ENCODE data around the gene CCDC86. TPM values are rescaled to one million over a fixed set of nuclear protein-coding genes. Genes with fewer than 3 reads are reported as not detected.
A peak's percentile ranks its signal among the peaks of the same experiment; 100 is the strongest.

The CCDC86 gene
- total RNA-seq (2012; rRNA removed) (9.5 and 10.3 TPM in 2 replicates), polyA plus RNA-seq (2012; rRNA removed) (34.0 and 38.7 TPM in 2 replicates), Bru-seq, nascent RNA (percentile 51 among the genes with signal in this experiment), BruChase-seq, experiment 1, labeled RNA remaining after a 6-hour chase (percentile 49 among the genes with signal in this experiment), BruChase-seq, experiment 2, labeled RNA remaining after a 2-hour chase (percentile 47 among the genes with signal in this experiment)
- 25.1 and 28.9 TPM in 2 replicates for polyA plus RNA-seq (2012; cell fraction: cytosol; rRNA removed)
- 14.4 and 29.6 TPM in 2 replicates for polyA plus RNA-seq (2012; cell fraction: nucleus; rRNA removed; ENCODE audit: low replicate concordance)
- long read RNA-seq, transcript CCDC86-201 (4 exons, 1,893 nt): major isoform, 32 of 34 reads
- long read RNA-seq, partial matches to known transcripts: 0 of 34 reads
- long read RNA-seq, other reads (novel, unspliced or antisense): 2 of 34 reads

- in situ Hi-C loops (cut with MboI; ENCODE audit: low sequenced_read_pairs) (no loop called here), intact Hi-C loops (cut with micrococcal nuclease) (no loop called here), dilution Hi-C loops (cut with HindIII; ENCODE audit: low sequenced_read_pairs, unreplicated experiment) (no loop called here)
- WGBS, 2 experiments (ENCODE audit: extremely low coverage in 2 of 2, insufficient read length in 1 of 2): 1% methylated on average over 24 of the region's 57 CpGs; no CpG with 5 or more reads in 1 of the 2 experiments
- H3K9ac ChIP-seq (ENCODE audit: low read depth, low read length): peak within 1 kb of the TSS; percentile 70
- H4K20me1 ChIP-seq (ENCODE audit: insufficient read depth, low read length): 0 out of 2 replicates have a peak, but pooled peaks cover 12% of the 10 kb centered on the region
- H2BK20ac ChIP-seq (ENCODE audit: low read depth, low read length): peak within 1 kb of the TSS; percentile 23; the same call in 1 of the 2 replicates
- ChIA-PET POLR2A (ENCODE audit: unreplicated experiment) (no interaction called here), CTCF (interaction anchor here (1.4 to 1.9 kb wide), 2 partner anchors 11 to 45 kb away, joined by 3 to 9 read pairs; no protein-coding TSS in a partner anchor)
- peak within 1 kb of the TSS; percentile 69 for H3K4me3 ChIP-seq (ENCODE audit: insufficient read depth, low read depth, low read length)
- peak within 1 kb of the TSS; percentile 75 for H3K4me2 ChIP-seq (ENCODE audit: low read depth, low read length)
- peak within 1 kb of the TSS; percentile 83 for H3K18ac ChIP-seq (ENCODE audit: low read depth, low read length)
- peaks cover 11% of the 10 kb centered on the region for H3K9me1 ChIP-seq (ENCODE audit: insufficient read depth, low read length)
- peak within 1 kb of the TSS; percentile 82 to 95 for H4K8ac ChIP-seq (ENCODE audit: low read depth in 2 of 2, low read length in 2 of 2)
- peak within 1 kb of the TSS; percentile 53 for H3K14ac ChIP-seq (replicated peaks; ENCODE audit: low read depth, low read length)
- peak within 1 kb of the TSS; percentile 38; the same call in 1 of the 2 replicates for H3K56ac ChIP-seq (ENCODE audit: extremely low read depth, insufficient read depth, low read length)
- H4K91ac ChIP-seq (ENCODE audit: insufficient read depth, low read depth, low read length): peak within 1 kb of the TSS; percentile 63
- H3K36me3 ChIP-seq (ENCODE audit: control insufficient read depth, insufficient read depth, low read length): peaks cover 2% of the 10 kb centered on the region
- H3K4ac ChIP-seq (ENCODE audit: low read depth, low read length): peak within 1 kb of the TSS; percentile 76
- peak; percentile 94 for DNase-seq
- peak within 1 kb of the TSS; percentile 41; the same call in 1 of the 2 replicates for H3K23ac ChIP-seq (ENCODE audit: low read depth, low read length)
- H2AK9ac ChIP-seq (replicated peaks; ENCODE audit: low read depth, low read length, poor library complexity): peak within 1 kb of the TSS; percentile 97
- peaks cover 19 to 48% of the 10 kb centered on the region in 2 experiments for H3K79me1 ChIP-seq (ENCODE audit: low read depth in 1 of 2, low read length in 2 of 2)
- peak within 1 kb of the TSS; percentile 90 for H4K5ac ChIP-seq (ENCODE audit: low read depth, low read length)
- peak within 1 kb of the TSS; percentile 80 for H2BK120ac ChIP-seq (ENCODE audit: low read depth, low read length)
- peak; percentile 90 for ATAC-seq (ENCODE audit: low read depth)
- H3K27me3 ChIP-seq (ENCODE audit: control insufficient read depth, insufficient read depth, low read length): peaks cover 9% of the 10 kb centered on the region
- H2BK5ac ChIP-seq (ENCODE audit: low read depth, low read length, poor library complexity, severe bottlenecking): peak within 1 kb of the TSS; percentile 68
- peaks cover 25% of the 10 kb centered on the region for H3K4me1 ChIP-seq (ENCODE audit: control insufficient read depth, insufficient read depth, low read length)
- H3K27ac ChIP-seq (ENCODE audit: insufficient read depth, low read length): peak within 1 kb of the TSS; percentile 64
- no TSS peak for BruUV-seq (replicated peaks)
- H3K9me3 ChIP-seq (ENCODE audit: control insufficient read depth, insufficient read depth, low read length): no peaks in the 10 kb centered on the region
- peak within 1 kb of the TSS; percentile 98 for H2AFZ ChIP-seq (replicated peaks; ENCODE audit: low read length, poor library complexity)
- peak within 1 kb of the TSS; percentile 71 for H2AK5ac ChIP-seq (ENCODE audit: low read depth, low read length)
- peak within 1 kb of the TSS; percentile 31; the same call in 1 of the 3 replicates for H2BK15ac ChIP-seq (ENCODE audit: low read depth, low read length)
- peak; percentile 60; the same call in 1 of the 2 replicates for TF ChIP-seq POLR2A (IDR thresholded peaks at IDR 0.05; ENCODE audit: low read depth, low read length)
- no peak for TF ChIP-seq RFX5 (IDR thresholded peaks at IDR 0.05; ENCODE audit: low read depth, low read length)
- TF ChIP-seq ELK1 (IDR thresholded peaks at IDR 0.05; ENCODE audit: borderline replicate concordance, low read depth, low read length): no peak
- 0 out of 2 replicates have a peak, but pooled peaks have one; percentile 10 for TF ChIP-seq CEBPB (IDR thresholded peaks at IDR 0.05; ENCODE audit: low read depth, low read length)
- no peak for TF ChIP-seq SMC3 (IDR thresholded peaks at IDR 0.05; ENCODE audit: low read depth, low read length)
- peak; percentile 100 for TF ChIP-seq BHLHE40 (IDR thresholded peaks at IDR 0.05; ENCODE audit: low read depth, low read length)
- no peak for TF ChIP-seq CHD1 (IDR thresholded peaks at IDR 0.05; ENCODE audit: low read depth, low read length)
- TF ChIP-seq FOS (IDR thresholded peaks at IDR 0.05; ENCODE audit: low read depth, low read length): peak; percentile 47; the same call in 1 of the 2 replicates
- TF ChIP-seq MXI1 (IDR thresholded peaks at IDR 0.05; ENCODE audit: borderline replicate concordance, low read depth, low read length): peak; percentile 100
- no peak for TF ChIP-seq MAFK (IDR thresholded peaks at IDR 0.05; ENCODE audit: low read depth, low read length)
- no peak for TF ChIP-seq CTCF (conservative IDR thresholded peaks at IDR 0.05; ENCODE audit: low read depth, low read length)
- 0 out of 2 replicates have a peak, but pooled peaks have one; percentile 19 for TF ChIP-seq NFE2L2 (IDR thresholded peaks at IDR 0.05; ENCODE audit: low read depth, low read length)
- no peak for TF ChIP-seq RAD21 (IDR thresholded peaks at IDR 0.05; ENCODE audit: low read length)
Measured at GRCh38 chr11:60841797-60842667, at the start of gene CCDC86. Gene CCDC86, plus strand, starts transcription at chr11:60842113. Its CDS starts 12 bp downstream, at chr11:60842125.

All from IMR-90 (cell line).